GM12873 (cell line): ENCODE measurements around the gene FAF2.

ENCODE experiments used
- TF ChIP-seq, protein P1 (sequence below): IDR thresholded peaks from 2 replicates; pipeline ENCODE4 v1.5.1; 2012; ENCODE audit warnings: low read depth, mild to moderate bottlenecking, moderate library complexity, low read length, control low read depth; ENCODE audit not compliant: insufficient read depth; ENCODE audit errors: missing control alignments

FAF2 gene

DNA sequence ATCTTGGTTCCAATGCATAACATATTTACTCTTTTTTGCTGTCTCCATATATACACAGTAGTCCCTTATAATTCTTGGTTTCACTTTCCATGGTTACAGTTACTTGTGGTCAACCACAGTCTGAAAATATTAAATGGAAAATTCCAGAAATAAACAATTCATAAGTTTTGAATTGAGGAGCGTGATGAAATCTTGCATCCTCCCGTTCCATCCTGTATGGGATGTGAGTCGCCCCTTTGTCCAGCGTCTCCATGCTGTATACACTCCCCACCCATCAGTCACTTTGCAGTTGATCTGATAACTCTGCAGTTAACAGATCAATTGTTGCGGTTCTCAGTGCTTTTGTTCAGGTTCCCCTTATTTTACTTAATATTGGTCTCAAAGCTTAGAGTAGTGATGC, 11.5 kb upstream of the FAF2 start:
- TF ChIP-seq, protein P1, sequence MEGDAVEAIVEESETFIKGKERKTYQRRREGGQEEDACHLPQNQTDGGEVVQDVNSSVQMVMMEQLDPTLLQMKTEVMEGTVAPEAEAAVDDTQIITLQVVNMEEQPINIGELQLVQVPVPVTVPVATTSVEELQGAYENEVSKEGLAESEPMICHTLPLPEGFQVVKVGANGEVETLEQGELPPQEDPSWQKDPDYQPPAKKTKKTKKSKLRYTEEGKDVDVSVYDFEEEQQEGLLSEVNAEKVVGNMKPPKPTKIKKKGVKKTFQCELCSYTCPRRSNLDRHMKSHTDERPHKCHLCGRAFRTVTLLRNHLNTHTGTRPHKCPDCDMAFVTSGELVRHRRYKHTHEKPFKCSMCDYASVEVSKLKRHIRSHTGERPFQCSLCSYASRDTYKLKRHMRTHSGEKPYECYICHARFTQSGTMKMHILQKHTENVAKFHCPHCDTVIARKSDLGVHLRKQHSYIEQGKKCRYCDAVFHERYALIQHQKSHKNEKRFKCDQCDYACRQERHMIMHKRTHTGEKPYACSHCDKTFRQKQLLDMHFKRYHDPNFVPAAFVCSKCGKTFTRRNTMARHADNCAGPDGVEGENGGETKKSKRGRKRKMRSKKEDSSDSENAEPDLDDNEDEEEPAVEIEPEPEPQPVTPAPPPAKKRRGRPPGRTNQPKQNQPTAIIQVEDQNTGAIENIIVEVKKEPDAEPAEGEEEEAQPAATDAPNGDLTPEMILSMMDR: no peak

DNA sequence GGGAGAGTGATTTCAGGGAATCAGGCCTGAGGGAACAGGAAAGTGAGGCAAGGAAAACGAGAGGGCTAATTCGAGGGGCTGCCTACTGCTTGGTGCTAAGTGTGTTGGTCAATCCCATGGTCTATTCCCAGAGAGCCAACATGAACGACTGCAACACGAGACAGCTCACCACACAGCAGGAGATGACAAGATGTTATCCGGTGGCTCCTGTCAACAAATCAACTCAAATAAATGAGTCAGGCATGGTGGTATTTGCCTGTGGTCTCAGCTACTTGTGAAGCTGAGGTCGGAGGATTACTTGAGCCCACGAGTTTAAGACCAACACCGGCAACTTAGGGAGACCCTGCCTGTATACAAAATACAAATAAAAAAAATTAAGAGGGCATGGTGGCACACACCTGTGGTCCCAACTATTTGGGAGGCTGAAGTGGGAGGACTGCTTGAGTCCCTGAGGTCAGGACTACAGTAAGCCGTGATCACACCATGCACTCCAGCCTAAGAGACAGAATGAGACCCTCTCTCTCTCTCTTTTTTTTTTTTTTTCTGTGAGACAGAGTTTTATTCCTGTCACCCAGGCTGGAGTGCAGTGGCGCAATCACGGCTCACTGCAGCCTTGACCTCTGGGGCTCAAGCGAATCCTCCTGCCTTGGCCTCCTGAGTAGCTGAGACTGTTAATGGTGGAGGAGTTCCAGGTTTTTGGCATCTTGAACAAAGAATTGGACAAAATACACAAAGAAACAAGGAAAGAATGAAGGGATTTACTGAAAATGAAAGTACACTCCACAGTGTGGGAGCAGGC, 9.0 kb upstream of the FAF2 start:
- TF ChIP-seq, protein P1: no peak

DNA sequence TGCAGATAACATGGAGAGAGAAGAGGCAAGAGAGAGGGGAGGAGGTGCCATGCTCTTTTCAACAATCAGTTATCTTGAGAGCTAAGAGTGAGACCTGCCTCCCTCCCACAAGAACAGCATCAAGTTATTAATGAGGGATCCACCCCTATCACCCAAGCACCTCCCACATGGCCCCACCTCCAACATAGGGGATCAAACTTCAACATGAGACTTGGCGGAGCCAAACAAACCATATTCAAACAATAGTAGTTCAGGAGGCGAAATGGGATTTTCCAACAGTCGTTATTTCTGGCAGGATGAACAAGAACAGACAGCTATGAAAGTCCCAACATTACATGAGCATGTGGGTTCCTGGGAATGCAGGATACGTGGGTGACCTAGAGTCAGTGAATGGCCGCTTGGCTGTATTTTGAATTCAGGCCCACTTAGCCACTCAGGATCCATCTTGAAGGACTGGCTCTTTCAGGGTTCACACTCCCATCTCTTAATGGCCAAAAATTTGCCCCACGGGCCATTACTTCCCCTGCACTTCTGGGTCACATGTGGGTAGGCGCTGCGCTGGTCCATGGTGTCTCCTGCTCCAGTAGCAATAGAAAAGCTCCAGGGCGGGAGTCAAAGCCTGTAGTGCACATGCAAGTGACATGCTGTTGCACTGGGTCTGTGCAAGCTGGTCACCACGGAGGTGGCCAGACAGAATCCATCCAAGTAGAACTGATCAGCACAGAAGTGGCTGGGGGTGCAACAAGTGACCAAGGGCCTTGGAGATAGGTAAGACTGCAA, 7.1 kb upstream of the FAF2 start:
- TF ChIP-seq, protein P1: no peak

DNA sequence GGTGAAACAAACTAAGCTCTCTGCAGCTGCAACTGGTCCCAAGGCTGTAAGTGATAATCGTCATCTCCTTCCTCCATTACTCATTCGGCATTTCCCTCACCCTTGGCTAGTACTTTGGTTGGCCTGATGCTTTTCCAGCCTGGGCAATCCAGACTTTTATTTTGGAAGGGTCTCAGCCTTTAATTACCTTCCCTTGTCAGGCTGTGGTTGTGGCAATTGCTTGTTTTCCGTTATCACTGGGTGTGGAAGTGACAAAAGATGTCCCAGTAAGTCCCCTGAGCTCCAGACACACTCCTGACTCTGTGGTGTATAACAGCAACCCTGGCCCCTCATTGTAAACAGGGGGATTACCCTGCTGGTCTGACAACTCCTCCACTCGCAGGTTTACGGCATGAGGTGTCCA, 6.3 kb upstream of the FAF2 start:
- TF ChIP-seq, protein P1: no peak

DNA sequence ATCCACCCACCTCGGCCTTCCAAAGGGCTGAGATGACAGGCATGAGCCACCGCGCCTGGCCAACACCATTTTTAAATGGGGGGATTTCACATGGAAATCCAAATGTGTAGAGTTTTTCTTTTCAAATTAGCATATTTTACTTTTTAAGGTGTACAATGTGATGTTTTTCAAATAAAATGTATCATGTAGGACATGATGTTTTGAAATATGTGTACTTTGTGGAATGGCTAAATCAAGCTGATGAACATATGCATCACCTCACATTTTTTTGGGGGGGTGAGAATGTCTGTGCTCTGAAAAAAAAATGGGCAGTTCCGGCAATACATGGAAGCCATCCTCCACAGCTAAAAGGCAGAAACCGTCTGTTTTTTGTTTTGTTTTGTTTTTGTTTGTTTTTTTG, 3.4 kb upstream of the FAF2 start:
- TF ChIP-seq, protein P1: no peak

DNA sequence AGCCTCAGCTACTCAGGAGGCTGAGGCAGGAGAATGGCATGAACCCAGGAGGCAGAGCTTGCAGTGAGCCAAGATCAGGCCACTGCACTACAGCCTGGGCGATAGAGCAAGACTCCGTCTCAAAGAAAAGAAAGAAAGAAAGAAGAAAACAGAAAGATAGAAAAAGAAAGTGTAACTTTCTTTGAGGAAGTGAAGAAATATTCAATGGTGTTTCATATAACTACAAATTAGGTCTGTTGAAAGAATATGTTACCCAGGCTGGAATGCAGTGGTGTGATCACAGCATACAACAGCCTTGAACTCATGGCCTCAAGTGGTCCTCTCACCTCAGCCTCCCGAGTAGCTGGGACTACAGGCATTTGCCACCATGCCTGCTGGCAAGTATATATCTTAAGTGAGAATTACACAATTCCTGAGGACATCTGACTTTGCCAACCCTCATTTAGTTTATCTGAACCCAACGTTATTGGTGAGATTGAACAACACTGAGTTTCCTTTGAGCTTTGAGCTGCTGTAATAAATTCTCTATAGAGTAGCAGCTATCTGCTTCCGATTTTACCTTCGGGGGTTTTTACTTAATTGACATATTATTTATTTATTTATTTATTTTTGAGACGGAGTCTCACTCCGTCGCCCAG, 2.0 kb upstream of the FAF2 start:
- TF ChIP-seq, protein P1: no peak
